GM12864 (cell line): ENCODE data around the gene PAN2.
"Not testable (repeated sequence)": the region's sequence is repeated elsewhere in the genome, so short reads cannot be mapped to it uniquely, and the experiment has no call there.

Experiments used
- DNase-seq: peaks from one replicate; pipeline ENCODE4 v3.0.0-alpha.2; 2011; ENCODE audit warnings: low read depth
- H3K4me3 ChIP-seq: 2 replicates; pipeline ENCODE4 v1.5.1; 2011; ENCODE audit warnings: mild to moderate bottlenecking, low read depth, low read length, control low read depth
- CTCF ChIP-seq: IDR thresholded peaks from 2 replicates; pipeline ENCODE4 v1.5.1; 2011; ENCODE audit warnings: low read depth, mild to moderate bottlenecking, moderate library complexity, low read length, control low read depth, inconsistent platforms; ENCODE audit errors: missing control alignments

PAN2 gene

GRCh38 chr12:56358836-56359532, 25.2 kb upstream of the PAN2 start:
- no peak for TF ChIP-seq CTCF
- peak; percentile 52 for DNase-seq
- peak overlapping the region; percentile 71 for H3K4me3 ChIP-seq

GRCh38 chr12:56351325-56351724, 17.5 kb upstream of the PAN2 start:
- H3K4me3 ChIP-seq: no peak overlapping the region
- TF ChIP-seq CTCF: no peak
- DNase-seq: no peak

GRCh38 chr12:56350662-56351061, 16.9 kb upstream of the PAN2 start:
- no peak for TF ChIP-seq CTCF
- DNase-seq: no peak
- no peak overlapping the region for H3K4me3 ChIP-seq

GRCh38 chr12:56348776-56349175, 15.0 kb upstream of the PAN2 start:
- H3K4me3 ChIP-seq: no peak overlapping the region
- DNase-seq: no peak
- TF ChIP-seq CTCF: no peak

- H3K4me3 ChIP-seq, DNase-seq: not testable (repeated sequence)
Measured at GRCh38 chr12:56347255-56347654, 13.5 kb upstream of the PAN2 start.

GRCh38 chr12:56346675-56347074, 12.9 kb upstream of the PAN2 start:
- DNase-seq: no peak
- H3K4me3 ChIP-seq: no peak overlapping the region
- TF ChIP-seq CTCF: peak; percentile 6

- H3K4me3 ChIP-seq, DNase-seq: not testable (repeated sequence)
Measured at GRCh38 chr12:56342290-56342689, 8.5 kb upstream of the PAN2 start.

- DNase-seq: no peak
- TF ChIP-seq CTCF: no peak
- no peak overlapping the region for H3K4me3 ChIP-seq
Measured at GRCh38 chr12:56341616-56342015, 7.8 kb upstream of the PAN2 start.
